ENCODE measurements around the gene CAMK2D. TPM values are rescaled to one million over a fixed set of nuclear protein-coding genes. Genes with fewer than 3 reads are reported as not detected.

The CAMK2D gene
- total and polyA plus RNA-seq, 2 experiments from 2014 or later = 36.8 to 99.1 TPM

DNA sequence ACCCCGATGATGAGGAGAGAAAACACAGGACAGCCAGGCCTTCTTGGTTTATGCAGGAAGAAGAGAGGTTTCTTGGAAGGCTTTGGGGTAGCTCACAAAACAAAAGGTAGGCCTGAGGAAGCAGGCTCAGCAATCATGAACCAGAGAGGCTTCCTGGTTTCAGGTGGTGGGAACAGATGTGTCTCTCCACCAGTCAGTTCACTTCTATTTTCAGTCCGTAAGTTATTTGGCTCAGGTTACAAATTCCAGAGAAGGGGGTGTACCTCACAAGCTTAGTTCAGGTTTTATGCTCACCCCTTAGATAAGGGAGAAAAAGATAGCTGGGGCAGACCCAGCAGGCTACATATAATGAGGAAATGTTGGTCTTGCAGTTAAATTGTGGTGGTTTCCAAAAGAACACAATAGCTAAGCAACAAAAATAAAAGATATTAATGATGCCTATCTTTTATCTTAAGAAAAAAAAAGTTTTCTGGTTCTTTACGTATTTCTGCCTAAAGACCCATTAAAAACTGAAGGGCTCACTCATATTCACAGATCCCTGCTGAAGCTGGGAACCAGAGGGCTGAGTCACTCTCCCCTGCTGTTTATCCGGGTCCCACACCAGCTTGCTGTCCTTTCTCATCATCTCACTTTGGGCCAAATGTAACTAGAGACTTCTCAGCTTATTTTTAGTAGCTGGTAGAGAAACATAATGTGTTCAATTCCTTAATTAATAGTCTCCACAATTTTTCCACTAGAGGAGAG, 177.0 kb downstream of the CAMK2D start:
- peak; percentile 17 for DNase-seq (ENCODE audit: low spot score)
- H3K36me3 ChIP-seq (replicated peaks; ENCODE audit: insufficient read depth, low read depth) = no peaks in the 10 kb centered on the region
- no peak overlapping the region for H3K4me3 ChIP-seq
- peaks cover 2% of the 10 kb centered on the region for H4K20me1 ChIP-seq (ENCODE audit: insufficient read depth, poor library complexity, severe bottlenecking)
- 46% methylated on average over 4 of the region's 4 CpGs for WGBS (ENCODE audit: low lambda C conversion rate, missing lambda C conversion rate)
- H3K27ac ChIP-seq = peak overlapping the region; percentile 86
- no peaks in the 10 kb centered on the region for H3K9me3 ChIP-seq (ENCODE audit: low read depth)
- peaks cover 23% of the 10 kb centered on the region for H3K79me2 ChIP-seq
- peak overlapping the region; percentile 35 for H3K4me2 ChIP-seq
- no peak overlapping the region for H2AFZ ChIP-seq
- H3K27me3 ChIP-seq = no peaks in the 10 kb centered on the region
- no peaks in the 10 kb centered on the region for H3K9me2 ChIP-seq (replicated peaks; ENCODE audit: insufficient read depth)
- peaks cover 23% of the 10 kb centered on the region for H3K4me1 ChIP-seq (ENCODE audit: insufficient read depth)
- TF ChIP-seq EZH2phosphoT487 (IDR thresholded peaks at IDR 0.05; ENCODE audit: low read depth, severe bottlenecking, unreplicated experiment) (no peak), CTCF (IDR thresholded peaks at IDR 0.05; ENCODE audit: poor library complexity) (no peak), EZH2 (IDR thresholded peaks at IDR 0.05; ENCODE audit: borderline replicate concordance) (no peak)

DNA sequence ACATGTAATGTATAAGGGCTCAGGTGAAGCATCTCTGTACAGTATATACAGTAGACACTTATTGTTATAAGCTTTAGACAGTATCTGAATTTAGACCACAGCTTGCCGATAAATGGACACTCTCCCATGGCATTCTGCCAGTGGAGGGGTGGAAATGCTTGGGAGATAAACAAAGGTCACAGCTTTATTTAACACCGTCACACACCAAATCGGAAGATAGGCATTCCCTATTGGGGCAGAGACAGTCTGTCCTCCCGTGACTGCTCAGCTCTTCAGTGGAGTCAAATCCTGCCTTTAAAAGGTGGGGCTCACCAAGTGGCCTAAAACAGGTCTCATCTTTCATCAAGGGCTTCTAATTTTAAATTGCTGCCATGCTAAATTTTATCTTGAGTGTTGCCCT, 178.8 kb downstream of the CAMK2D start:
- Histone ChIP-seq H3K4me3 (no peak overlapping the region), H4K20me1 (ENCODE audit: insufficient read depth, poor library complexity, severe bottlenecking) (peaks cover 2% of the 10 kb centered on the region), H3K9me3 (ENCODE audit: low read depth) (no peaks in the 10 kb centered on the region), H3K27me3 (no peaks in the 10 kb centered on the region), H3K9me2 (replicated peaks; ENCODE audit: insufficient read depth) (no peaks in the 10 kb centered on the region), H3K79me2 (peaks cover 17% of the 10 kb centered on the region), H3K4me1 (ENCODE audit: insufficient read depth) (peaks cover 23% of the 10 kb centered on the region), H2AFZ (no peak overlapping the region), H3K27ac (no peak overlapping the region), H3K36me3 (replicated peaks; ENCODE audit: insufficient read depth, low read depth) (no peaks in the 10 kb centered on the region), H3K4me2 (no peak overlapping the region)
- DNase-seq (ENCODE audit: low spot score) = no peak
- TF ChIP-seq EZH2 (IDR thresholded peaks at IDR 0.05; ENCODE audit: borderline replicate concordance) = no peak
- no peak for TF ChIP-seq CTCF (IDR thresholded peaks at IDR 0.05; ENCODE audit: poor library complexity)
- TF ChIP-seq EZH2phosphoT487 (IDR thresholded peaks at IDR 0.05; ENCODE audit: low read depth, severe bottlenecking, unreplicated experiment) = no peak
- WGBS (ENCODE audit: low lambda C conversion rate, missing lambda C conversion rate) = 90% methylated on average over 4 of the region's 4 CpGs

GRCh38 chr4:113579360-113579759, 182.2 kb downstream of the CAMK2D start:
- Histone ChIP-seq H3K27me3 (no peaks in the 10 kb centered on the region), H3K27ac (no peak overlapping the region), H3K4me3 (no peak overlapping the region), H3K4me1 (ENCODE audit: insufficient read depth) (peaks cover 25% of the 10 kb centered on the region), H3K4me2 (no peak overlapping the region), H3K9me2 (replicated peaks; ENCODE audit: insufficient read depth) (no peaks in the 10 kb centered on the region), H3K9me3 (ENCODE audit: low read depth) (no peaks in the 10 kb centered on the region), H2AFZ (no peak overlapping the region), H4K20me1 (ENCODE audit: insufficient read depth, poor library complexity, severe bottlenecking) (no peaks in the 10 kb centered on the region), H3K79me2 (peaks cover 20% of the 10 kb centered on the region), H3K36me3 (replicated peaks; ENCODE audit: insufficient read depth, low read depth) (no peaks in the 10 kb centered on the region)
- 92% methylated on average over 1 of the region's 1 CpG for WGBS (ENCODE audit: low lambda C conversion rate, missing lambda C conversion rate)
- TF ChIP-seq EZH2 (IDR thresholded peaks at IDR 0.05; ENCODE audit: borderline replicate concordance) (no peak), EZH2phosphoT487 (IDR thresholded peaks at IDR 0.05; ENCODE audit: low read depth, severe bottlenecking, unreplicated experiment) (no peak)
- no peak for DNase-seq (ENCODE audit: low spot score)

- WGBS (ENCODE audit: low lambda C conversion rate, missing lambda C conversion rate) = 87% methylated on average over 5 of the region's 5 CpGs
- TF ChIP-seq CTCF (IDR thresholded peaks at IDR 0.05; ENCODE audit: poor library complexity) (no peak), EZH2phosphoT487 (IDR thresholded peaks at IDR 0.05; ENCODE audit: low read depth, severe bottlenecking, unreplicated experiment) (no peak), EZH2 (IDR thresholded peaks at IDR 0.05; ENCODE audit: borderline replicate concordance) (no peak)
- H3K4me2 ChIP-seq = no peak overlapping the region
Observed at GRCh38 chr4:113576947-113577678, 184.4 kb downstream of the CAMK2D start.

More at GRCh38 chr4:113576947-113577678, 184.4 kb downstream of the CAMK2D start:
- DNase-seq (ENCODE audit: low spot score) = no peak
- H2AFZ ChIP-seq = no peak overlapping the region
- peaks cover 14% of the 10 kb centered on the region for H3K4me1 ChIP-seq (ENCODE audit: insufficient read depth)
- no peak overlapping the region for H3K4me3 ChIP-seq
- no peaks in the 10 kb centered on the region for H3K9me3 ChIP-seq (ENCODE audit: low read depth)
- H3K79me2 ChIP-seq = peaks cover 32% of the 10 kb centered on the region
- no peaks in the 10 kb centered on the region for H3K9me2 ChIP-seq (replicated peaks; ENCODE audit: insufficient read depth)
- no peak overlapping the region for H3K27ac ChIP-seq
- H3K27me3 ChIP-seq = no peaks in the 10 kb centered on the region
- H4K20me1 ChIP-seq (ENCODE audit: insufficient read depth, poor library complexity, severe bottlenecking) = no peaks in the 10 kb centered on the region
- H3K36me3 ChIP-seq (replicated peaks; ENCODE audit: insufficient read depth, low read depth) = no peaks in the 10 kb centered on the region

Measured in hepatocyte (in vitro differentiated cells).